ENCODE measurements around the gene MRPL45.

- TF ChIP-seq MEIS2 (CRISPR knock-in tag; IDR thresholded peaks at IDR 0.05), result no peak
- no peak for TF ChIP-seq HIVEP1 (CRISPR knock-in tag; IDR thresholded peaks at IDR 0.05)
- no peak for TF ChIP-seq ZBTB40 (IDR thresholded peaks at IDR 0.05)
- 0 out of 2 replicates have a peak, but pooled peaks have one; percentile 20 for TF ChIP-seq ZBTB40 (CRISPR knock-in tag; IDR thresholded peaks at IDR 0.05)
- no peak for TF ChIP-seq TCF12 (IDR thresholded peaks at IDR 0.05)
- peak; percentile 44; the same call in 1 of the 2 replicates for TF ChIP-seq TCF12 (CRISPR knock-in tag; IDR thresholded peaks at IDR 0.05)
- TF ChIP-seq, protein P1, sequence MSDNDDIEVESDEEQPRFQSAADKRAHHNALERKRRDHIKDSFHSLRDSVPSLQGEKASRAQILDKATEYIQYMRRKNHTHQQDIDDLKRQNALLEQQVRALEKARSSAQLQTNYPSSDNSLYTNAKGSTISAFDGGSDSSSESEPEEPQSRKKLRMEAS (IDR thresholded peaks at IDR 0.05), result no peak
- no peak for TF ChIP-seq PLRG1 (conservative IDR thresholded peaks at IDR 0.05)
- TF ChIP-seq KMT2B (CRISPR knock-in tag; IDR thresholded peaks at IDR 0.05), result peak; percentile 24; the same call in 1 of the 2 replicates
- TF ChIP-seq, protein P2, sequence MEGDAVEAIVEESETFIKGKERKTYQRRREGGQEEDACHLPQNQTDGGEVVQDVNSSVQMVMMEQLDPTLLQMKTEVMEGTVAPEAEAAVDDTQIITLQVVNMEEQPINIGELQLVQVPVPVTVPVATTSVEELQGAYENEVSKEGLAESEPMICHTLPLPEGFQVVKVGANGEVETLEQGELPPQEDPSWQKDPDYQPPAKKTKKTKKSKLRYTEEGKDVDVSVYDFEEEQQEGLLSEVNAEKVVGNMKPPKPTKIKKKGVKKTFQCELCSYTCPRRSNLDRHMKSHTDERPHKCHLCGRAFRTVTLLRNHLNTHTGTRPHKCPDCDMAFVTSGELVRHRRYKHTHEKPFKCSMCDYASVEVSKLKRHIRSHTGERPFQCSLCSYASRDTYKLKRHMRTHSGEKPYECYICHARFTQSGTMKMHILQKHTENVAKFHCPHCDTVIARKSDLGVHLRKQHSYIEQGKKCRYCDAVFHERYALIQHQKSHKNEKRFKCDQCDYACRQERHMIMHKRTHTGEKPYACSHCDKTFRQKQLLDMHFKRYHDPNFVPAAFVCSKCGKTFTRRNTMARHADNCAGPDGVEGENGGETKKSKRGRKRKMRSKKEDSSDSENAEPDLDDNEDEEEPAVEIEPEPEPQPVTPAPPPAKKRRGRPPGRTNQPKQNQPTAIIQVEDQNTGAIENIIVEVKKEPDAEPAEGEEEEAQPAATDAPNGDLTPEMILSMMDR (CRISPR knock-in tag; IDR thresholded peaks at IDR 0.05), result no peak
- no peak for TF ChIP-seq EP300 (IDR thresholded peaks at IDR 0.05; ENCODE audit: low read depth in 2 of 2, low read length in 2 of 2)
- no peak for TF ChIP-seq EP300 (CRISPR knock-in tag; IDR thresholded peaks at IDR 0.05; ENCODE audit: borderline replicate concordance)
- TF ChIP-seq TOE1 (CRISPR knock-in tag; IDR thresholded peaks at IDR 0.05), result no peak
- no peak; the same call in 1 of the 2 replicates for TF ChIP-seq MXD4 (CRISPR knock-in tag; IDR thresholded peaks at IDR 0.05)
- TF ChIP-seq, protein P3, sequence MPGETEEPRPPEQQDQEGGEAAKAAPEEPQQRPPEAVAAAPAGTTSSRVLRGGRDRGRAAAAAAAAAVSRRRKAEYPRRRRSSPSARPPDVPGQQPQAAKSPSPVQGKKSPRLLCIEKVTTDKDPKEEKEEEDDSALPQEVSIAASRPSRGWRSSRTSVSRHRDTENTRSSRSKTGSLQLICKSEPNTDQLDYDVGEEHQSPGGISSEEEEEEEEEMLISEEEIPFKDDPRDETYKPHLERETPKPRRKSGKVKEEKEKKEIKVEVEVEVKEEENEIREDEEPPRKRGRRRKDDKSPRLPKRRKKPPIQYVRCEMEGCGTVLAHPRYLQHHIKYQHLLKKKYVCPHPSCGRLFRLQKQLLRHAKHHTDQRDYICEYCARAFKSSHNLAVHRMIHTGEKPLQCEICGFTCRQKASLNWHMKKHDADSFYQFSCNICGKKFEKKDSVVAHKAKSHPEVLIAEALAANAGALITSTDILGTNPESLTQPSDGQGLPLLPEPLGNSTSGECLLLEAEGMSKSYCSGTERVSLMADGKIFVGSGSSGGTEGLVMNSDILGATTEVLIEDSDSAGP (CRISPR knock-in tag; IDR thresholded peaks at IDR 0.05; ENCODE audit: borderline replicate concordance), result no peak
- TF ChIP-seq, protein P4, sequence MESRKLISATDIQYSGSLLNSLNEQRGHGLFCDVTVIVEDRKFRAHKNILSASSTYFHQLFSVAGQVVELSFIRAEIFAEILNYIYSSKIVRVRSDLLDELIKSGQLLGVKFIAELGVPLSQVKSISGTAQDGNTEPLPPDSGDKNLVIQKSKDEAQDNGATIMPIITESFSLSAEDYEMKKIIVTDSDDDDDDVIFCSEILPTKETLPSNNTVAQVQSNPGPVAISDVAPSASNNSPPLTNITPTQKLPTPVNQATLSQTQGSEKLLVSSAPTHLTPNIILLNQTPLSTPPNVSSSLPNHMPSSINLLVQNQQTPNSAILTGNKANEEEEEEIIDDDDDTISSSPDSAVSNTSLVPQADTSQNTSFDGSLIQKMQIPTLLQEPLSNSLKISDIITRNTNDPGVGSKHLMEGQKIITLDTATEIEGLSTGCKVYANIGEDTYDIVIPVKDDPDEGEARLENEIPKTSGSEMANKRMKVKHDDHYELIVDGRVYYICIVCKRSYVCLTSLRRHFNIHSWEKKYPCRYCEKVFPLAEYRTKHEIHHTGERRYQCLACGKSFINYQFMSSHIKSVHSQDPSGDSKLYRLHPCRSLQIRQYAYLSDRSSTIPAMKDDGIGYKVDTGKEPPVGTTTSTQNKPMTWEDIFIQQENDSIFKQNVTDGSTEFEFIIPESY (CRISPR knock-in tag; IDR thresholded peaks at IDR 0.05), result no peak
Observed at GRCh38 chr17:38352245-38353085, 55.5 kb downstream of the MRPL45 start.
